GM21526 (cell line): ENCODE measurements around the gene SYPL2.
"Not testable (repeated sequence)": the region's sequence is repeated elsewhere in the genome, so short reads cannot be mapped to it uniquely, and the experiment has no call there.

ENCODE experiments used
- ATAC-seq: cut with Tn5 transposase; IDR thresholded peaks from one replicate; pipeline ENCODE4 v1.9.1; 2021; ENCODE audit warnings: moderate library complexity; ENCODE audit not compliant: unreplicated experiment, low FRiP score

Gene SYPL2

DNA sequence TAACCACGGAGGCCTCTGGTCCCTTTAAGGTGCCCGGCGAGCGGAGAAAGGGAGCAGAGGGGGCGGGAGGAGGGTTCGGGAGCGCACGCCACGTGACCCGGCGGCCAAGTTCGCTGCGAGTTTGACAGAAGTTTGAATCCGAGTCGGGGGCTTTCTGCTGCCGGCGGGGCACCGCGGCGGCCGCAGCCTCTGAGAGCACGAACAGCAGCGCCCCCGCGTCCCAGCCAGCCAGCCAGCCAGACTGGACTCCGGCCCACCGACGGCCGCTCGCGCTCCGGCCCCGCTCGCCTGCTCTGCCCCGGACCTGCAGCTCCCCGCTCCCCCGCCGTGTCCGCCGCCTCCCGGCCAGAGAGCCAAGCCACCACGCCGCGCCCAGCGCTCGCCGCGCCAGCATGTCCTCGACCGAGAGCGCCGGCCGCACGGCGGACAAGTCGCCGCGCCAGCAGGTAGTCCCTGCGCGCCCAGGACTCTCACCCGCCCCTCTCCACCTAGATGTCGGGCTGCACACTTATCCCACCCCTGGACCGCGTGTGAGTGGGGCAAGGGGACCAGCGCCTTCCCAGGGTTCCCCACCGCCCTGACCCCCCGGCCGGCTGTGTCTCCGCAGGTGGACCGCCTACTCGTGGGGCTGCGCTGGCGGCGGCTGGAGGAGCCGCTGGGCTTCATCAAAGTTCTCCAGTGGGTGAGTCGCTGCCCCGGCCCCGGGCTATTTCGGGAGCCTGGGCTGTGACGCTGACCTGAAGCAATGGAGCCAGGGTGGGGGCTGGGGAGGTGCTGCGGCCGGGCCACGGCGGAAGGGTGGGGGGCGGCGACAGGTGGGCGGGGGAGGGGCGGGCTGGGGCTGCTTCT is at the start of gene SYPL2:
Gene SYPL2 (plus strand): TSS at position 95 of the 849 bp plus-strand sequence. CDS start 298 bp downstream, at position 393.
- no peak for ATAC-seq

DNA sequence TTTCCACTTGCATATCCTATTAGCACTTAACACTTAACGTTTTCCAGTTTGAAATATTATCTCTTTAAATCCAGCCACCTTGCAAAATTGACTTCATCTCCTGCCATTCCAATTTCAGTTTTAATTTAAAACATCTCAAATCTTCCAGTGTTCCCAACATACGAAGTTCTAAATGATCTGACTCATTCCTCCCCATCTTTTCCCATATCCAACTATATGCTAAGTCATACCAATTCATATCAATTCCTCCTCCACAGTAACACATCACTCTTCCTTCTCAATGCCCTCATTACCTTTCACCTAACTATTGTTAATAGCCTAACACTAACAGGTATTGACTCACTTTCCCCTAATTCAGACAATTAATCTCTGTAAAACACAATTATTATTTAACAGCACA is 42.8 kb upstream of the SYPL2 start:
- ATAC-seq: no peak

DNA sequence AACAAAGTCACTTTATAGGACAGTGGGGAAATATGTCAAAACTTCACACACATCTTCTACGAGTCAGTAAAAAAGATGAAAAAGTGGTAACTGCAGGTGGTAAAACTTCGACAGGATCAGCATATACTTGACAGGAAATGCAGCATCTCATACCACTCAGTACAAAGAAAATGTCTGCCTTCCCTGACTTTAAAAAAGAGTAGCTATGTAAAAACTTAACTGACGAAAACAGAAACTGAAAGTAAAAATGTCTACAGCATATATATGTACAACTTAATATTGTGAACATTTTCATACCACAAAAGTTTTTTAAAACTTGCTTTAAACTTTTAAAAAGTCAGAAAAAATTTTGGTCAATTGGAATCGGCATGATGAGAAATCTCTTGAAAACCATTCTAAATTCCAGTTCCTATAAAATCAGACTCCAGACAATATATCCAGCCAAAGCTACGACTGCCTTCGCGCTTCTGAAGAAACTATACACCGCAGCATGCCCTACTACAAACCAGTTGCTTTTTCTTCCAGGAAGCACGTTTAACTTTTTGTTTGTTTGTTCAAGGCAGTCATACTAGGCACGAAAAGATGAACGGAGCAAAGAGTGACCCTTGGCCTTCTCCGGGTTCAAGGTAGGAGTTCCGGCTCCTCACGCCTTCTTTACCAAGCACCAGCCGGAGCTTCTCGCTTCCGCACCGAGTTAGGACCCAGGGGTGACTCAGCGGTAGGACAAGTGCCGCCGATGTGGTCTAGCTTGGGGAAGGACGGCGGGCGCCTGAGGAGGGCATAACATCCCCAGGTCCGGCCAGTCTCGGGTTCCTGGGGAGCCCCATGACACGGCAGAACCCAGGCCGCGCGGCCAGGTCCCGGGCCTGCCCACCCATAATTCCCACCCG is 40.7 kb upstream of the SYPL2 start:
- peak; percentile 15 for ATAC-seq

DNA sequence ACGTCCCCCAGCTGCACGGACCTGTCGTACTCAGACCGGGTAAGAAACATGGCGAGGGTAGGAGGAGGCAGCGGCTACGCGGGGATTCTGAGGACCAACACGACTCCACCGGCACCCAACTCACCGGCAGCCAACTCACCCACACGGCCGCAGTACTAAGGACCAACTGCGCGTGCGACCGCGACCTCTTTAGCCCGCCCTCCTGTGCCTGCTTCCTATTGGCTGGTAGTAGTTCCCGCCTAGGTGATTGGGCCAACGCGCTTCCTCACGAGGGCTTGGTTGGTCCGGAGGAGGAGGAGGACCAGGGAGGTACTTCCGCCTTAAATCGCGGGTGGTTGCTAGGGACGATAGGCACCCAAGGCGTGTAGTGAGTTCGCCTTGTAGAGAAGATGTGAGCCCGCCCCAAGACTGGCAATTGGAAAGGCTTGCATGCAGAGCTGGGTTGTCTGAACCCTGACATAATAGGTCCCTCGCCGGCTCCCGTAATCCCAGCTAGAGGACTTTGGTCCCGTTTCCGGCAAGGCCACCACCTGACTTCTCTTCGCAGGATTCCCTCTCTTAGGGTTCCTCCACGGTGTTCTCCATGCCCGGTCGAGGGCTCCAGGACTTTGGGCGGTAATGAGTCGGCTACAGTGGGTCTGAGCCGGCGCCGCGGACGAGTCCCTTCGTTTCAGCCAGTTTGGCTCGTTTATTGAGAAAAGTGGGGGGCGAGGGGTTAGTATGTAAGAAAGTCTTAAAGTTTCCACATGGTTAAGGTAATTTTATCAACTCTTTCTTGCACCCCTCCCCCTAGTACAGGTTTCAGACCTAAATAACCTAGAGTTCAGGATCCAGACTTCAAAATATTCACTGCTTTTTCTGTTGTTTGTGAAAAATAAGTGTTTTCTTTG is 39.8 kb upstream of the SYPL2 start, which contains the start of gene PSMA5:
Gene PSMA5 (minus strand): TSS at position 168 of the 890 bp plus-strand sequence. CDS start 118 bp downstream, at position 50.
- ATAC-seq: peak; percentile 93

DNA sequence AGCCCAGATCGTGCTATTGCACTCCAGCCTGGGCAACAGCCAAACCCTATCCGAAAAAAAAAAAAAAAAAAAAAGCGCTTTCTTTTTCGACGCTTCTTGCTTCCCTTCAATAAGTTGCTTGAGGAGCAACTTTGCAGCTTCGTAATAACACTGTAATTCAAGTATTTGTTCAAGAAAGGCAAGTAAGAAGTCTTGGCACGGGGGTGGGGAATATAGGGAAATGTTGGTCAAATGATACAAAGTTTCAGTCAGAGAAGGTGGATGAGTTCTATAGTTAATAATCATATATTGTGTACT is 39.2 kb upstream of the SYPL2 start:
- no peak for ATAC-seq

DNA sequence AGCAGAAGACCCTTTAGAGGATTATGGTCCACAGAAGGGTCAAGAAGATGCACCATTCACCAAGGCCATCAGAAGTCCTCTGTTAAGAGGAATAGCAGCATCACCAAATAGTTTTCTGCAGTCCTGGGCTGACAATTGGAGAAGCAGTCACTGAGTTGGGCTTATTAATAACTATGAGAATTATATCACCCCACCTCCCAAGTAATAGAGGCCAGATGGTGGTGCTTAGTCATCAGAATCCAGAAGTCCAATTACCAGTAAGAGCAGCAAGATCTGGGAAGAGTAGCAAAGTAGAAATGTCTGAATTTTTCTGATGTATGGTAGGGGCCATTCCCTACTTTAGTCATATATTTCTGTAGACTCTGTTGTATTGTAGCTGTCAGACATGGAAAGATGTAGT is 34.0 kb upstream of the SYPL2 start:
- ATAC-seq: no peak

DNA sequence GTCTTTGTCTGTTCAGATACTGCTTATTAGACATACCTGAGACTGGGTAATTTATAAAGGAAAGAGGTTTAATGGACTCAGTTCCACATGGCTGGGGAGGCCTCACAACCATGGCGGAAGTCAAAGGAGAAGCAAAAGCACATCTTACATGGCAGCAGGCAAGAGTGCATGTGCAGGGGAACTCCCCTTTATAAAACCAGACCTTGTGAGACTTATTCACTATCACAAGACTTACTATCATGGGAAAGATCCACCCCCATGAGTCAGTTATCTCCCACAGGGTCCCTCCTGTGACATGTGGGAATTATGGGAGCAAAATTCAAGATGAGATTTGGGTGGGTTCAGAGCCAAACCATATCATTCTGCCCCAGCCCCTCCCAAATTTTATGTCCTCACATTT is 33.0 kb upstream of the SYPL2 start:
- ATAC-seq: no peak

DNA sequence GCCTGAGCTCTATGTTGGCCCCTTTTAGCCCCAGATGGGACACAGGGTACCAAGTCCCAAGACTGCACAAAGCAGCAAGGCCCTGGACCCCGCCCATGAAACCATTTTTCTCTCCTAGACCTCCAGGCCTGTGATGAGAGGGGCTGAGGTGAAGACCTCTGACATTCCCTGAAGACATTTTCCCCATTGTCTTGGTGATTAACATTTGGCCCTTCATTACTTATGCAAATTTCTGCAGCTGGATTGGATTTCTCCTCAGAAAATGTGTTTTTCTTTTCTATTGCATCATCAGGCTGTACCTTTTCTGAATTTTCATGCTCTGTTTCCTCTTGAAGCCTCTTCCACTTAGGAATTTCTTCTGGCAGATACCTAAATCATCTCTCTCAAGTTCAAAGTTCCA is 31.9 kb upstream of the SYPL2 start:
- ATAC-seq: no peak

DNA sequence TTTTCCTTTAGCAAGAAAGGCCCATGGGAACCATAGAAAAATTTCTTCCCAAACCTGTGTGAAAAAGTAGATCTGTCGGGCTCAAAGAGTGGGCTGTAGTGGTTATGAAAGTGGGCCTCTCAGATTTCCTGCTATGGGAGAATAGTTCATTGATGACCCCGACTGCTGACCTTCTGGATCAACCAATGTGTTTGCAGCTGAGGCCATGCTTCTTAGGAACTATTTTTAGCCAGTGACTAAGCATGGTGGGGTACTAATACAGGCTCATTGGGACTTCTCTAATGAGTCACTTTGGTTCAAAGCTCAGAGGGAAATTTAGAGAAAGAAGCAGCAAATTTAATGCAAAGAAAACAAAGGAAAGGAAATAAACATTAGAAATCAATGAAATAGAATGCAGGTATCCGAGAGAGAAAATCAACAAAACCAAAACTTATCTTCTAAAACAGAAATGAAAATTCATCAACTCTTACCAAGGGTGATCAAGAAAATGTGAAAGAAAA is 27.5 kb upstream of the SYPL2 start:
- ATAC-seq: no peak

DNA sequence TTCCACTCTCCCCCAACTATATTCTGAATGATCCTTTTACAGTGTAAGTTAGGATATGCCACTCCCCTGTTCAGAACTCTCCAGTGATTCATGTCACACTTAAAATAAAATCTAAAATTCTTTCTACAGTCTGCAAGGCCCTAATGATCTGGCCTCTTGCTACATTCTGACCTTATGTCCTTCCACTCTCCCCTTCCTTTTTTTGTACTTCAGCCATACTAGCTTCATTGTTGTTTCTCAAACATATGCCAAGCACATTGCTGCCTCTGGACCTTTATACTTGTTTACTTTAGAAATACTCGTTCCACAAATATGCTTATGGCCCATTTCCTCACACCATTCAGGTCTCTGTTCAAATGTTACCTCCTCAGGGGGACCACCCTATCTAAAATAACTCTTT is 25.3 kb upstream of the SYPL2 start:
- no peak for ATAC-seq

DNA sequence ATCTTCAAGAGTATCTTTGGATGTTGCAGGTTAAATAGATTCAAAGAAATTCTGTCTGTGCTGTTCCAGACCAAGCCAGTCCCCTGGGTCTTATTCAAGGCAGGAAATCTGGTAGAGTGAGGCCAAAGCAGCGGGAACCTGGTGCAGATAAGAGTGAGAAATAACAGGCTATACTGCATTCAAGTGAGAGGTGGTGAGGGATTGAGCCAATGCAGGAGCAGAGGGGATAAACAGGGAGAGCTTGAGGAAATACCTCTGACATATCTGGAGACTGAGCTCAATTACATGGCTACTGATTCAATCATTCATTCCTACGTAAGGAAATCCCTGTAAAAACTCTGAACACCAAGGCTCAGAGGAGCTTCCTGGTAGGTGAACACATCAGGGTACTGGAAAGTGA is 22.9 kb upstream of the SYPL2 start:
- ATAC-seq: no peak

DNA sequence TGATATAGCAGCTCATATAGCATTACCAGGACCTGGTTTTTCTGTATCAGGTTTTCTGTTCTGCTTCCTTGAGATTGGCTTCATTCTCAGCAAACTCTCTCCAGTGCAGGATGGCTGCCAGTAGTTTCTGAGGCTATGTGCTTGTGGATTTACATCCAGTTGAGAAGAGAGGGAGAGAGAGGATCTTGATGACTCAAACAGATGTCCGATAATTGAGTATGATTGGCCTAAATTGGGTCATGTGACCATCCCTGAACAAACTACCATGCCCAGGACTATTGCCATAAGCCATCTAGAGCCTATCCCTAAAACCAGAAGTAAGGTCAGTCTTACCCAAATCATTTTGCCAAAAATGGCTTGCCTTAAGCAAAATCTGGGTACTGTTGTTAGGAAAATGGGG is 22.0 kb upstream of the SYPL2 start:
- ATAC-seq: no peak

DNA sequence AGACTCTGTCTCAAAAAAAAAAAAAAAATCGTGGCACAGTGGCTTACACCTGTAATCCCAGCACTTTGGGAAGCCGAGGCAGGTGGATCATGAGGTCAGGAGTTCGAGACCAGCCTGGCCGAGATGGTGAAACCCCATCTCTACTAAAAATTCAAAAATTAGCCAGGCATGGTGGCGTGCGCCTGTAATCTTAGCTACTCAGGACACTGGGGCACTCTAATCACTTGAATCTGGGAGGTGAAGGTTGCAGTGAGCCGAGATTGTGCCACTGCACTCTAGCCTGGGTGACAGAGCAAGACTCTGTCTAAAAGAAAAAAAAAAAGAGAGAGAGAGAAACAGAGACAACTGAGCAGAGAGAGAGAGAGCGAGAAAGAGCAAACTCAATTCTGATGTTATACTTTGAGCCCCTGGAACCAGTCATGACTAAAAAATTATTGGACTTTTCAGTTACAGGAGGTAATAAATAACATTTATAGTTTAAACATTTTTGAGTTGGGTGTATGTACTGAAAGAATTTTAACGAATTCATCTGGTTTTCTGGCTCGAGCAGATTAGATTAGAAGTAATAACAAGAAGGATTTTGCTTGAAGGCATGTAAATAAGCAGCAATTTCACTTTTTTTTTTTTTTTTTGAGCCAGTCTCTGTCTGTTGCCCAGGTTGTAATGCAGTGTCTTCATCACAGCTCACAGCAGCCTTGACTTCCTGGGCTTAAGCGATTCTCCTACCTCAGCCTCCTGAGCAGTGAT is 20.2 kb upstream of the SYPL2 start:
- not testable (repeated sequence) for ATAC-seq

DNA sequence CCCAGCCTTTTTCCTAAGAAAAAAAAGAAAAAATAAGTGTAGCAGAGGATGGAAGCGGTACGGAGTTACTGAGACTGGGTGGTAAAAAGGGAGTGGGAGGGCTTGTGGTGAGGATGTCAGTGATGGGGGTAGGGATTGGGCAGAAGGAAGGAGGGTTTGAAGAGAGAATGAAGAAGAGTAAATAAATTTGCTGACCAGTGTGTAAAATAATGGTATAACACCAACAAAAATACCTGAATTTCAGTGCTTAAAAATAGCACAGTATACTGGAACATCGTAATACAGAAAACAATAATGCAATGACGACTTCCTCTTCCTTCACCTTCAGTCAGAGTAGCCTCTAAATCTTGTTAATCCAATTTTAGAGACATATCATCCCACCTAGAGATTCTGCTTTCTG is 18.8 kb upstream of the SYPL2 start:
- no peak for ATAC-seq

DNA sequence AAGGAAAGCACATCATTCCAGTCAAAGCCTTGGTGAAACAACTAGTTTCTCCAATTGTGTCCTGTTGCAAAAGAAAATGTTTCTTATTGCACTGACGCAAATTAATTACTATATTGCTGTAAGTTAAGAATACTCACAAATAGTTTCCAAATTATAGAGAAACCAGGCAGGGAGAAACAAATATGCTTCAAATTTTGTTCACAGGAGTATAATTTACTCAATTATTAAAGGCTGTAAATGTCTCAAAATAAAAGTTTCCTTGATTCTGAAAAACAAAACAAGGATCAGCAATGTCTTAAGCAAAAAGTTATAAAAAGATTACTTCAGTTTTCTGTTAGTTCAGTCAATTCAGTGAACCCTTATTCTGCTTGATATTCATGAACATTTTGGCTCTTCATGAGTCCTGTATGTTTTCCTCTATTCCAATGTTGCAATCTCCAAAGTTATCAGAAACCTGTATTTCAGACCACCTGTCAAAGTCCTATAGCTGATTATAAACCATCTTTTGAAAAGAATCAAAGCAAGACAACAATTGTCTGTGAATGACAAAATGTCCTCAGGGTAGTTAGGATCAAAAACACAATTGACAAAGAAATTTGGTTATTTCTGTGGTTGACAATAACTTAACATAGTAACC is 11.7 kb upstream of the SYPL2 start:
- no peak for ATAC-seq

DNA sequence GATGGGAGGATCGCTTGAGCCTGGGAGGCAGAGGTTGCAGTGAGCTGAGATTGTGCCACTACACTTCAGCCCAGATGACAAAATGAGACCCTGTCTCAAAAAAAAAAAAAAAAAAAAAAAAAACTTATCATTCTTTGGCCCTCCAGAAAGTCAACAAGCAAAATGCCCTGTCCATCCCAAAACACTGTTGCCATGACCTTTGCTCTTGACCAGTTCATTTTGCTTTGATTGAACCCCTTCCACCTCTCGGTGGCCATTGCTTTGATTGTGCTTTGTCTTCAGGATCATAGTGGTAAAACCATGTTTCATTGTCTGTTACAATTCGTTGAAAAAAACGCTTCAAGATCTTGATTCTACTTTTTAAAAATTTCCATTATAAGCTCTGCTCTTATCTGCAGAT is 8.5 kb upstream of the SYPL2 start:
- no peak for ATAC-seq

DNA sequence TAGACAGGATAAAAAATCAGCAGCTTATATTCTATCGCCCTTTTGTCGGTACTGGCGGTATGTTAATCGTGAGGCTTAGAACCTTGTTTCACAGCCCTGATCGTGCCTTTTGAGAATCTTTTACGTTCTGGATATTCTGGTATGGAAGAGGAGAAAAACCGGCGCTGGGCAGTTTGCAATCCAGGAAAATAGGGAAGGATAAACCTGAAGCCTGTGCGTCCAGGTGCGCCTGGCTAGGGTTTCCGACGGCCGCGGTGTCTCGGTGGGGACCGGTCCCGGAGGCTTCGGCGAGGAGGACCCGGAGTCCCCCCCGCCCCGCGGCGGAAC is 258 bp upstream of the SYPL2 start:
- no peak for ATAC-seq

DNA sequence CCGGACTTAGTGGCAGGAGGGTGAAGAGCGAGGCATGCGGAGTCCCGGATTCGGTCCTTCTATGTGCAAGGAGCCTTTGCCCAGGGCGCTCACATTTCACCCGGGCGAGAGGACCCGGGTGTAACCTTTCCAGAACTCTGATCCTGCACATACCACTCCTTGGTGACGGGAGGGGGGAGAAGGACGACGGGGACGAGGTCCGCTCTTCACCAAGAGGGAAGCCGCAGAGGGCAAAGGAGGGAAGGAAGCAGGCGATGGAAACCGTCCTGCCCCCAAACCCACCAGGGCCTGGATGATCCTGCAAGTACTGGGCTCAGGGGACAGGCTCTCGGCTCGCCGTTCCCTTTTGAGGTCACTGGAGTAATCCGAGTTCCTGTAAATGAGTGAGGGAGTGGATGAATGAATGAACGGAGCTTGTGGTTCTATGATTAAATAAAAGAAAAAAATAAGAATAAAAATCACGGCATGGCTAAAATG is 993 bp downstream of the SYPL2 start:
- ATAC-seq: no peak

DNA sequence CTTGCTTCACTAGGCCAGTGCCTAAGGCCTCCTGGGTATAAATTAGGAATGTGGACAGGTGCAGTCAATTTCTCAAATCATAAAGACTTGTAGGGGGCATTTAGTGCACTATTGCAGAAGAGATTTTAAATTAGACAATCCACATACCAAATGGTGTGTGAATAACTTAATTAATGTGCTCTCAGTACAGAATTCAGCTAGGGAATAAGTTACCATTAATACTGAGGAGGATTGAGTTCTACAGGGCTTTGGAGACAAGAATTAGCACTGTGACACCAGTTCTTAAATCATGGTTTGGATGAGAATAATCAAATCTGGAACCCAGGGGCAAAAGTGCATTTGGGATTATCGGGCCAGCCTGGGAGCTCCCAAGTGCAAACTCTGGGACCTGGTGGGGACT is 1.7 kb downstream of the SYPL2 start:
- no peak for ATAC-seq
